CD14-positive monocyte (primary cell): ENCODE measurements around the gene TIAM2. TPM values are rescaled to one million over a fixed set of nuclear protein-coding genes. Genes with fewer than 3 reads are reported as not detected.

Experiments used
- DNase-seq, 3 donors: peaks; one replicate each; pipeline ENCODE4 v3.0.0-alpha.2; 2011 to 2022
- H2AFZ ChIP-seq: 2 replicates; pipeline ENCODE4 v1.6.0; 2012; ENCODE audit warnings: mild to moderate bottlenecking, low read depth, low read length, inconsistent platforms; ENCODE audit not compliant: insufficient read depth, poor library complexity, severe bottlenecking
- H3K27ac ChIP-seq, 2 donors: 1 replicate in 1 of 2; 2 replicates in 1 of 2; pipeline ENCODE4 v1.5.1; 2012 to 2013; ENCODE audit warnings: low read length in 2 of 2, control low read depth in 1 of 2, inconsistent platforms in 1 of 2, low read depth in 1 of 2, mild to moderate bottlenecking in 1 of 2
- H3K27me3 ChIP-seq, 2 donors: one replicate each; pipeline versions ENCODE4 v1.6.0 to v1.6.1; 2011 to 2013; ENCODE audit warnings: low read length in 2 of 2; ENCODE audit not compliant: control insufficient read depth in 2 of 2, insufficient read depth in 2 of 2
- H3K36me3 ChIP-seq, 2 donors: replicated peaks in 1 of 2; 1 replicate in 1 of 2; 2 replicates in 1 of 2; pipeline versions ENCODE4 v1.5.1 to v1.6.1; 2012 to 2013; ENCODE audit warnings: low read length in 2 of 2, control low read depth in 1 of 2, inconsistent platforms in 1 of 2, mild to moderate bottlenecking in 1 of 2; ENCODE audit not compliant: insufficient read depth in 2 of 2, control insufficient read depth in 1 of 2
- H3K4me1 ChIP-seq, 2 donors: 1 replicate in 1 of 2; 2 replicates in 1 of 2; pipeline versions ENCODE4 v1.5.1 to v1.6.1; 2012 to 2013; ENCODE audit warnings: low read length in 2 of 2, control low read depth in 1 of 2, inconsistent platforms in 1 of 2, mild to moderate bottlenecking in 1 of 2, moderate library complexity in 1 of 2; ENCODE audit not compliant: insufficient read depth in 2 of 2, control insufficient read depth in 1 of 2
- H3K4me2 ChIP-seq: replicated peaks from 2 replicates; pipeline ENCODE3; 2012; ENCODE audit warnings: low read length, moderate library complexity, mild to moderate bottlenecking; ENCODE audit not compliant: poor library complexity, severe bottlenecking; ENCODE audit errors: extremely low read depth
- H3K4me3 ChIP-seq, 3 experiments: fragments of 200-600 bp in 1 of 3; sonication (generic) in 1 of 3; replicated peaks in 1 of 3; 1 replicate in 2 of 3; 2 replicates in 1 of 3; pipeline ENCODE4 v1.5.1; 2011 to 2013; ENCODE audit warnings: low read length in 3 of 3, mild to moderate bottlenecking in 3 of 3, control low read depth in 2 of 3, low read depth in 2 of 3, inconsistent platforms in 1 of 3, moderate library complexity in 1 of 3
- H3K79me2 ChIP-seq: 2 replicates; pipeline ENCODE4 v1.6.0; 2012; ENCODE audit warnings: mild to moderate bottlenecking, control low read depth, inconsistent platforms, low read length, moderate library complexity; ENCODE audit not compliant: insufficient read depth
- H3K9ac ChIP-seq: 2 replicates; pipeline ENCODE4 v1.6.0; 2017; ENCODE audit warnings: low read length, mild to moderate bottlenecking; ENCODE audit not compliant: insufficient read depth, poor library complexity, severe bottlenecking
- H3K9me3 ChIP-seq, 2 donors: replicated peaks in 1 of 2; 1 replicate in 1 of 2; 2 replicates in 1 of 2; pipeline versions ENCODE4 v1.5.1 to v1.6.1; 2012 to 2013; ENCODE audit warnings: low read length in 2 of 2, control low read depth in 1 of 2; ENCODE audit not compliant: control insufficient read depth in 1 of 2, insufficient read depth in 1 of 2
- H4K20me1 ChIP-seq: 2 replicates; pipeline ENCODE4 v1.6.0; 2012; ENCODE audit warnings: mild to moderate bottlenecking, low read length, control low read depth, moderate library complexity; ENCODE audit not compliant: insufficient read depth
- H3K27ac Mint-ChIP-seq, 7 donors: one replicate each; pipeline ENCODE4 v1.8.0; 2020; ENCODE audit warnings: mild to moderate bottlenecking in 7 of 7, mixed read lengths in 7 of 7, moderate library complexity in 6 of 7, inconsistent platforms in 2 of 7
- H3K27me3 Mint-ChIP-seq, 3 donors: one replicate each; pipeline ENCODE4 v1.8.0; 2021 to 2022; ENCODE audit warnings: low read depth in 3 of 3, mild to moderate bottlenecking in 3 of 3, mixed read lengths in 3 of 3, moderate library complexity in 3 of 3, inconsistent platforms in 1 of 3
- H3K36me3 Mint-ChIP-seq, 2 donors: one replicate each; pipeline ENCODE4 v1.8.0; 2020; ENCODE audit warnings: mixed read lengths in 2 of 2, inconsistent platforms in 1 of 2, mild to moderate bottlenecking in 1 of 2
- H3K4me1 Mint-ChIP-seq: one replicate; pipeline ENCODE4 v1.8.0; 2020; ENCODE audit warnings: mild to moderate bottlenecking, mixed read lengths
- H3K4me3 Mint-ChIP-seq, 2 donors: one replicate each; pipeline ENCODE4 v1.8.0; 2020; ENCODE audit warnings: mild to moderate bottlenecking in 2 of 2, mixed read lengths in 2 of 2, moderate library complexity in 1 of 2
- H3K9me3 Mint-ChIP-seq, 7 donors: one replicate each; pipeline ENCODE4 v1.8.0; 2020 to 2022; ENCODE audit warnings: mixed read lengths in 7 of 7, mild to moderate bottlenecking in 6 of 7, moderate library complexity in 6 of 7, inconsistent platforms in 2 of 7
- WGBS: methylation state at CpG from one replicate; pipeline ENCODE4 v1.1.5; 2013; ENCODE audit warnings: missing lambda C conversion rate; ENCODE audit not compliant: insufficient coverage; 5-methylcytosine and 5-hydroxymethylcytosine counted together
- intact Hi-C, 2 donors: fragments of 100-400 bp; cut with micrococcal nuclease; formaldehyde crosslinking; loops; one replicate each; pipeline versions ENCODE4 v1.15.0 to v1.15.1; 2023
- polyA plus RNA-seq, 3 donors: library from polyadenylated mRNA; depleted of rRNA in 1 of 3; unstranded in 2 of 3; stranded (reverse) in 1 of 3; fragments of 300-500 nt in 2 of 3; fragments of >200 nt in 1 of 3; fragmentation: Illumina TruSeq in 2 of 3; gene quantifications; 1 replicate in 2 of 3; 2 replicates in 1 of 3; pipeline ENCODE4 v1.2.3, GENCODE V29; 2012 to 2021
- TF ChIP-seq, protein P1 (sequence below): fragments of 200-600 bp; IDR thresholded peaks from one replicate; pipeline ENCODE4 v1.8.0; 2022; ENCODE audit warnings: antibody characterized with exemption, mild to moderate bottlenecking

TIAM2 gene
- polyA plus RNA-seq, 3 donors: 0.25 to 4.2 (median 0.67) TPM

DNA sequence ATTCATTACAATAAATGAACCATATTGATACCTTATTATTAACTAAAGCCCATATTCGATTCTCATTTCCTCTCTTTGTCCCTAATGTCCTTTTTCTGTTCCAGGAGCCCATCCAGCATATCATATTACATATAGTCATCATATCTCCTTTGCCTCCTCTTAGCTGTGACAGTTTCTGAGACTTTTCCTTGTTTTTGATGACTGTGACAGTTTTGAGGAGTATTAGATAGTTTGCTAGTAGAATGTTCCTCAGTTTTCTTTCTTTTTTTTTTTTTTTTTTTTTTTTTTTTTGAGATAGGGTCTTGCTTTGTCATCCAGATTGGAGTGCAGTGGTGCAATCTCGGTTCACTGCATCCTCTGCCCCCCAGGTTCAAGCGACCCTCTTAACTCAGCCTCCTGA is 61.6 kb downstream of the TIAM2 start:
- WGBS: no CpG with 5 or more reads among the region's 3 CpGs
- H3K9ac ChIP-seq: no peak overlapping the region

DNA sequence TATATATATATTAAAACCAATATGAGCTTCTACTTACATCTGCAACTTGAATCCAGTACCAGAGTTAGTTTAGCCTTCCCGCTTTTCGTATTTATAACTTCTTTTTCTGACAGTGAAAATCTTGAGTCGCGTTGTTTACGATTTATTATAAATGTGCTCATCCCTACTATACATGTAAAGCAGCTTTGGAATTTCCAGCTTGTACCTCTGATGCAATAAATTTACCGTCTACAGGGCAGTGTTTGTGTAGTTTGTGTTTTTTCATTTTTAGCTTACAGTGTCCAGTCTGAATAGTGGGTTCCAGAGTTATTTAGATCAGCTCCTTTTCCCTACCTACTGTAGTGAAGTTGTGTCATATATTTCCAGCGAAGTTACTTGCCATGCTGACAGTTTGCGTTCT is 66.3 kb downstream of the TIAM2 start:
- TF ChIP-seq, protein P1, sequence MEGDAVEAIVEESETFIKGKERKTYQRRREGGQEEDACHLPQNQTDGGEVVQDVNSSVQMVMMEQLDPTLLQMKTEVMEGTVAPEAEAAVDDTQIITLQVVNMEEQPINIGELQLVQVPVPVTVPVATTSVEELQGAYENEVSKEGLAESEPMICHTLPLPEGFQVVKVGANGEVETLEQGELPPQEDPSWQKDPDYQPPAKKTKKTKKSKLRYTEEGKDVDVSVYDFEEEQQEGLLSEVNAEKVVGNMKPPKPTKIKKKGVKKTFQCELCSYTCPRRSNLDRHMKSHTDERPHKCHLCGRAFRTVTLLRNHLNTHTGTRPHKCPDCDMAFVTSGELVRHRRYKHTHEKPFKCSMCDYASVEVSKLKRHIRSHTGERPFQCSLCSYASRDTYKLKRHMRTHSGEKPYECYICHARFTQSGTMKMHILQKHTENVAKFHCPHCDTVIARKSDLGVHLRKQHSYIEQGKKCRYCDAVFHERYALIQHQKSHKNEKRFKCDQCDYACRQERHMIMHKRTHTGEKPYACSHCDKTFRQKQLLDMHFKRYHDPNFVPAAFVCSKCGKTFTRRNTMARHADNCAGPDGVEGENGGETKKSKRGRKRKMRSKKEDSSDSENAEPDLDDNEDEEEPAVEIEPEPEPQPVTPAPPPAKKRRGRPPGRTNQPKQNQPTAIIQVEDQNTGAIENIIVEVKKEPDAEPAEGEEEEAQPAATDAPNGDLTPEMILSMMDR: no peak
- H3K36me3 Mint-ChIP-seq: no peaks in the 10 kb centered on the region

More for the DNA sequence above, 61.6 kb downstream of the TIAM2 start:
- Histone ChIP-seq H2AFZ (no peak overlapping the region), H3K4me2 (no peak overlapping the region), H3K36me3 (no peaks in the 10 kb centered on the region), H3K9me3 (no peaks in the 10 kb centered on the region), H4K20me1 (no peaks in the 10 kb centered on the region), H3K27ac (no peak overlapping the region), H3K4me3 (no peak overlapping the region), H3K79me2 (no peaks in the 10 kb centered on the region), H3K4me1 (no peaks in the 10 kb centered on the region), H3K27me3 (no peaks in the 10 kb centered on the region)
- H3K4me1 Mint-ChIP-seq: no peaks in the 10 kb centered on the region
- no peaks in the 10 kb centered on the region for H3K36me3 Mint-ChIP-seq
- H3K27ac Mint-ChIP-seq: no peak overlapping the region
- peaks cover 0 to 5% (median 0%) of the 10 kb centered on the region in 7 donors for H3K9me3 Mint-ChIP-seq
- H3K4me3 Mint-ChIP-seq: no peak overlapping the region
- DNase-seq: no peak
- H3K27me3 Mint-ChIP-seq: no peaks in the 10 kb centered on the region
- TF ChIP-seq, protein P1: no peak
- intact Hi-C loops: no loop called here

More for the DNA sequence above, 66.3 kb downstream of the TIAM2 start:
- Histone ChIP-seq H3K36me3 (no peaks in the 10 kb centered on the region), H3K79me2 (no peaks in the 10 kb centered on the region), H3K4me1 (no peaks in the 10 kb centered on the region), H3K27me3 (no peaks in the 10 kb centered on the region), H3K4me3 (no peak overlapping the region), H3K27ac (no peak overlapping the region), H3K9me3 (no peaks in the 10 kb centered on the region), H3K4me2 (no peak overlapping the region), H2AFZ (no peak overlapping the region), H3K9ac (no peak overlapping the region), H4K20me1 (no peaks in the 10 kb centered on the region)
- no peak for DNase-seq
- peaks cover 0 to 5% (median 0%) of the 10 kb centered on the region in 7 donors for H3K9me3 Mint-ChIP-seq
- WGBS: 100% methylated on average over 2 of the region's 8 CpGs
- H3K27ac Mint-ChIP-seq: no peak overlapping the region
- H3K27me3 Mint-ChIP-seq: peaks cover 0 to 1% (median 0%) of the 10 kb centered on the region in 3 donors
- intact Hi-C loops: no loop called here
- H3K4me3 Mint-ChIP-seq: no peak overlapping the region
- H3K4me1 Mint-ChIP-seq: no peaks in the 10 kb centered on the region
